HG03135 (cell line): Measurements from ENCODE around the gene GRM4.

Experiments used
- ATAC-seq: cut with Tn5 transposase; IDR thresholded peaks from one replicate; pipeline ENCODE4 v1.9.1; 2021; ENCODE audit warnings: mild to moderate bottlenecking, moderate library complexity; ENCODE audit not compliant: unreplicated experiment

The GRM4 gene

GRCh38 chr6:34157851-34158250, 12.0 kb upstream of the GRM4 start:
- ATAC-seq: no peak

- no peak for ATAC-seq
Observed at GRCh38 chr6:34157236-34157830, 11.4 kb upstream of the GRM4 start.

GRCh38 chr6:34155471-34156300, 9.8 kb upstream of the GRM4 start:
- ATAC-seq: no peak

- no peak for ATAC-seq
Observed at GRCh38 chr6:34154668-34155447, 9.0 kb upstream of the GRM4 start.

- no peak for ATAC-seq
Observed at GRCh38 chr6:34152806-34153520, 7.1 kb upstream of the GRM4 start.

- no peak for ATAC-seq
Observed at GRCh38 chr6:34152042-34152524, 6.2 kb upstream of the GRM4 start.

GRCh38 chr6:34151321-34152041, 5.6 kb upstream of the GRM4 start:
- ATAC-seq: no peak

- no peak for ATAC-seq
Observed at GRCh38 chr6:34150766-34151165, 4.9 kb upstream of the GRM4 start.

GRCh38 chr6:34149831-34150400, 4.0 kb upstream of the GRM4 start:
- no peak for ATAC-seq

GRCh38 chr6:34149452-34149810, 3.5 kb upstream of the GRM4 start:
- no peak for ATAC-seq

- ATAC-seq: no peak
Observed at GRCh38 chr6:34148631-34149451, 3.0 kb upstream of the GRM4 start.

- ATAC-seq: no peak
Observed at GRCh38 chr6:34147906-34148630, 2.2 kb upstream of the GRM4 start.

- no peak for ATAC-seq
Observed at GRCh38 chr6:34146801-34147592, 1.1 kb upstream of the GRM4 start.

GRCh38 chr6:34145161-34146020, 496 bp downstream of the GRM4 start:
- ATAC-seq: no peak

GRCh38 chr6:34144581-34145160, 1.2 kb downstream of the GRM4 start:
- ATAC-seq: no peak

- ATAC-seq: no peak
Observed at GRCh38 chr6:34143884-34144580, 1.9 kb downstream of the GRM4 start.
